ENCODE results near the gene SCG5. TPM values are rescaled to one million over a fixed set of nuclear protein-coding genes. Genes with fewer than 3 reads are reported as not detected.

SCG5 gene
- total RNA-seq, 1 donor from 2014 or later, result 12.1 TPM

GRCh38 chr15:32656496-32656895, 15.0 kb downstream of the SCG5 start:
- no peaks in the 10 kb centered on the region for H4K20me1 ChIP-seq (ENCODE audit: insufficient read depth, low read length)
- FAIRE-seq, result no peak
- no peak for DNase-seq (ENCODE audit: low read depth)
- Mint-ChIP-seq H3K27ac (ENCODE audit: unreplicated experiment) (no peak overlapping the region), H3K4me3 (ENCODE audit: unreplicated experiment) (no peak overlapping the region), H3K9me3 (ENCODE audit: unreplicated experiment) (no peaks in the 10 kb centered on the region), H3K4me1 (ENCODE audit: low read depth, unreplicated experiment) (peaks cover 28% of the 10 kb centered on the region), H3K36me3 (ENCODE audit: low read depth, unreplicated experiment) (no peaks in the 10 kb centered on the region), H3K27me3 (ENCODE audit: low read depth, unreplicated experiment) (no peaks in the 10 kb centered on the region)
- no peak overlapping the region for H2AFZ ChIP-seq (ENCODE audit: low read depth, low read length)
- no peak overlapping the region for H3K27ac ChIP-seq (ENCODE audit: low read depth, low read length)
- H3K36me3 ChIP-seq (ENCODE audit: insufficient read depth, low read length), result no peaks in the 10 kb centered on the region
- no peak overlapping the region for H3K9ac ChIP-seq (ENCODE audit: low read length)
- H3K27me3 ChIP-seq (ENCODE audit: insufficient read depth, low read length), result no peaks in the 10 kb centered on the region
- H3K4me1 ChIP-seq (ENCODE audit: insufficient read depth, low read length), result peaks cover 26% of the 10 kb centered on the region
- H3K4me3 ChIP-seq (ENCODE audit: insufficient read depth, low read depth, low read length), result no peak overlapping the region
- TF ChIP-seq EZH2 (IDR thresholded peaks at IDR 0.05; ENCODE audit: insufficient read depth, low read length), result no peak
- TF ChIP-seq, protein P1, sequence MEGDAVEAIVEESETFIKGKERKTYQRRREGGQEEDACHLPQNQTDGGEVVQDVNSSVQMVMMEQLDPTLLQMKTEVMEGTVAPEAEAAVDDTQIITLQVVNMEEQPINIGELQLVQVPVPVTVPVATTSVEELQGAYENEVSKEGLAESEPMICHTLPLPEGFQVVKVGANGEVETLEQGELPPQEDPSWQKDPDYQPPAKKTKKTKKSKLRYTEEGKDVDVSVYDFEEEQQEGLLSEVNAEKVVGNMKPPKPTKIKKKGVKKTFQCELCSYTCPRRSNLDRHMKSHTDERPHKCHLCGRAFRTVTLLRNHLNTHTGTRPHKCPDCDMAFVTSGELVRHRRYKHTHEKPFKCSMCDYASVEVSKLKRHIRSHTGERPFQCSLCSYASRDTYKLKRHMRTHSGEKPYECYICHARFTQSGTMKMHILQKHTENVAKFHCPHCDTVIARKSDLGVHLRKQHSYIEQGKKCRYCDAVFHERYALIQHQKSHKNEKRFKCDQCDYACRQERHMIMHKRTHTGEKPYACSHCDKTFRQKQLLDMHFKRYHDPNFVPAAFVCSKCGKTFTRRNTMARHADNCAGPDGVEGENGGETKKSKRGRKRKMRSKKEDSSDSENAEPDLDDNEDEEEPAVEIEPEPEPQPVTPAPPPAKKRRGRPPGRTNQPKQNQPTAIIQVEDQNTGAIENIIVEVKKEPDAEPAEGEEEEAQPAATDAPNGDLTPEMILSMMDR (IDR thresholded peaks at IDR 0.05; ENCODE audit: insufficient read depth, low read depth, low read length), result no peak
- no peaks in the 10 kb centered on the region for H3K79me2 ChIP-seq (ENCODE audit: insufficient read depth, low read length)
- H3K9me3 ChIP-seq (ENCODE audit: insufficient read depth, low read depth, low read length), result no peaks in the 10 kb centered on the region
- H3K4me2 ChIP-seq (ENCODE audit: low read length), result no peak overlapping the region

GRCh38 chr15:32657198-32657883, 15.8 kb downstream of the SCG5 start:
- no peaks in the 10 kb centered on the region for H3K9me3 Mint-ChIP-seq (ENCODE audit: unreplicated experiment)
- Histone ChIP-seq H4K20me1 (ENCODE audit: insufficient read depth, low read length) (no peaks in the 10 kb centered on the region), H3K4me3 (ENCODE audit: insufficient read depth, low read depth, low read length) (no peak overlapping the region), H3K36me3 (ENCODE audit: insufficient read depth, low read length) (no peaks in the 10 kb centered on the region), H3K4me1 (ENCODE audit: insufficient read depth, low read length) (peaks cover 26% of the 10 kb centered on the region), H3K79me2 (ENCODE audit: insufficient read depth, low read length) (no peaks in the 10 kb centered on the region), H2AFZ (ENCODE audit: low read depth, low read length) (no peak overlapping the region), H3K9ac (ENCODE audit: low read length) (no peak overlapping the region), H3K27me3 (ENCODE audit: insufficient read depth, low read length) (no peaks in the 10 kb centered on the region), H3K27ac (ENCODE audit: low read depth, low read length) (no peak overlapping the region), H3K4me2 (ENCODE audit: low read length) (peak overlapping the region; percentile 0), H3K9me3 (ENCODE audit: insufficient read depth, low read depth, low read length) (no peaks in the 10 kb centered on the region)
- no peak for DNase-seq (ENCODE audit: low read depth)
- no peak overlapping the region for H3K4me3 Mint-ChIP-seq (ENCODE audit: unreplicated experiment)
- H3K27ac Mint-ChIP-seq (ENCODE audit: unreplicated experiment), result no peak overlapping the region
- no peak for FAIRE-seq
- H3K27me3 Mint-ChIP-seq (ENCODE audit: low read depth, unreplicated experiment), result no peaks in the 10 kb centered on the region
- peaks cover 20% of the 10 kb centered on the region for H3K4me1 Mint-ChIP-seq (ENCODE audit: low read depth, unreplicated experiment)
- TF ChIP-seq, protein P1 (IDR thresholded peaks at IDR 0.05; ENCODE audit: insufficient read depth, low read depth, low read length), result peak; percentile 11
- TF ChIP-seq EZH2 (IDR thresholded peaks at IDR 0.05; ENCODE audit: insufficient read depth, low read length), result no peak
- H3K36me3 Mint-ChIP-seq (ENCODE audit: low read depth, unreplicated experiment), result no peaks in the 10 kb centered on the region

DNA sequence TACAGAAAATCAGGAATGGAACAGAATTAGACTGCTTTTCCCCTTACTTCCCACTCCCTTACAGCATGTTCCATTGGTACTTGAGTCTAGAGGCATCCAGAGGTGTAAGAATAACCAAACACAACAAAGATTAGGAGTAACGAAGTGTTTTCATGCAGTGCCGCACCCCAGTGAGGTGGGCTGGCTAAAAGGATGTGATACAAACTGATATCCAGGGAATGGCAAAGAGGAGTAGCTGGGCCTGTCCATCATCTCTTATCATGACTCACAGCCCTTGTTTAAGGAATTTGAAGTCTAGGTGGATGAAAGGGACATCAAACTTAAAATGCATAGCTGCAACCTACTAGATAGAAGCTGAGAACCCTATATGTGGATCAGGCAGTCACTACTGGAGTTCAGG, 16.4 kb downstream of the SCG5 start:
- FAIRE-seq (no peak), DNase-seq (ENCODE audit: low read depth) (no peak)
- Histone ChIP-seq H3K4me1 (ENCODE audit: insufficient read depth, low read length) (peaks cover 26% of the 10 kb centered on the region), H3K4me2 (ENCODE audit: low read length) (no peak overlapping the region), H3K4me3 (ENCODE audit: insufficient read depth, low read depth, low read length) (no peak overlapping the region), H2AFZ (ENCODE audit: low read depth, low read length) (no peak overlapping the region), H3K9me3 (ENCODE audit: insufficient read depth, low read depth, low read length) (no peaks in the 10 kb centered on the region), H3K9ac (ENCODE audit: low read length) (no peak overlapping the region), H4K20me1 (ENCODE audit: insufficient read depth, low read length) (no peaks in the 10 kb centered on the region), H3K79me2 (ENCODE audit: insufficient read depth, low read length) (no peaks in the 10 kb centered on the region), H3K27me3 (ENCODE audit: insufficient read depth, low read length) (no peaks in the 10 kb centered on the region), H3K27ac (ENCODE audit: low read depth, low read length) (no peak overlapping the region), H3K36me3 (ENCODE audit: insufficient read depth, low read length) (no peaks in the 10 kb centered on the region)
- H3K27me3 Mint-ChIP-seq (ENCODE audit: low read depth, unreplicated experiment), result no peaks in the 10 kb centered on the region
- H3K4me3 Mint-ChIP-seq (ENCODE audit: unreplicated experiment), result no peak overlapping the region
- H3K27ac Mint-ChIP-seq (ENCODE audit: unreplicated experiment), result no peak overlapping the region
- TF ChIP-seq, protein P1 (IDR thresholded peaks at IDR 0.05; ENCODE audit: insufficient read depth, low read depth, low read length), result no peak
- TF ChIP-seq EZH2 (IDR thresholded peaks at IDR 0.05; ENCODE audit: insufficient read depth, low read length), result no peak
- H3K4me1 Mint-ChIP-seq (ENCODE audit: low read depth, unreplicated experiment), result peaks cover 19% of the 10 kb centered on the region
- no peaks in the 10 kb centered on the region for H3K9me3 Mint-ChIP-seq (ENCODE audit: unreplicated experiment)
- H3K36me3 Mint-ChIP-seq (ENCODE audit: low read depth, unreplicated experiment), result no peaks in the 10 kb centered on the region

Measured in astrocyte (in vitro differentiated cells and primary cell).